Mesendoderm (in vitro differentiated cells): ENCODE results near the gene FGF22.

ENCODE experiments used
- DNase-seq: peaks from one replicate; pipeline ENCODE4 v3.0.0; 2013
- H2AK5ac ChIP-seq: 2 replicates; pipeline ENCODE4 v1.6.1; 2013; ENCODE audit warnings: low read length, inconsistent platforms
- H2BK120ac ChIP-seq: 2 replicates; pipeline ENCODE4 v1.6.1; 2013; ENCODE audit warnings: low read depth, mild to moderate bottlenecking, low read length, moderate library complexity, mixed read lengths
- H2BK15ac ChIP-seq: replicated peaks from 2 replicates; pipeline ENCODE4 v1.6.1; 2013; ENCODE audit warnings: low read depth, mild to moderate bottlenecking, moderate library complexity
- H2BK5ac ChIP-seq: 2 replicates; pipeline ENCODE4 v1.6.1; 2013; ENCODE audit warnings: low read length, inconsistent platforms
- H3K18ac ChIP-seq: 2 replicates; pipeline ENCODE4 v1.6.1; 2013; ENCODE audit warnings: mild to moderate bottlenecking, low read length, mixed read lengths
- H3K23ac ChIP-seq: one replicate; pipeline ENCODE4 v1.6.1; 2013; ENCODE audit warnings: low read length
- H3K27ac ChIP-seq: 2 replicates; pipeline ENCODE4 v1.5.1; 2013; ENCODE audit warnings: low read depth, mild to moderate bottlenecking, inconsistent platforms, low read length, moderate library complexity
- H3K27me3 ChIP-seq: 2 replicates; pipeline ENCODE4 v1.6.1; 2013; ENCODE audit warnings: low read length, control low read depth, mild to moderate bottlenecking, inconsistent platforms; ENCODE audit not compliant: insufficient read depth, poor library complexity
- H3K36me3 ChIP-seq: 2 replicates; pipeline ENCODE4 v1.6.1; 2013; ENCODE audit warnings: low read length, inconsistent platforms; ENCODE audit not compliant: control insufficient read depth, insufficient read depth
- H3K4ac ChIP-seq: one replicate; pipeline ENCODE4 v1.6.1; 2013; ENCODE audit warnings: low read depth, mild to moderate bottlenecking, low read length, moderate library complexity
- H3K4me1 ChIP-seq: 2 replicates; pipeline ENCODE4 v1.6.1; 2013; ENCODE audit warnings: low read depth, low read length, inconsistent platforms; ENCODE audit not compliant: control insufficient read depth
- H3K4me2 ChIP-seq: 2 replicates; pipeline ENCODE4 v1.6.1; 2013; ENCODE audit warnings: low read length
- H3K4me3 ChIP-seq: 2 replicates; pipeline ENCODE4 v1.5.1; 2013; ENCODE audit warnings: mild to moderate bottlenecking, low read length
- H3K56ac ChIP-seq: one replicate; pipeline ENCODE4 v1.6.1; 2013; ENCODE audit warnings: low read length
- H3K79me1 ChIP-seq: 2 replicates; pipeline ENCODE4 v1.6.1; 2013; ENCODE audit warnings: low read length, inconsistent platforms
- H3K79me2 ChIP-seq: 2 replicates; pipeline ENCODE4 v1.6.1; 2013; ENCODE audit warnings: mild to moderate bottlenecking, low read length; ENCODE audit not compliant: control insufficient read depth, insufficient read depth
- H3K9ac ChIP-seq: 2 replicates; pipeline ENCODE4 v1.6.1; 2013; ENCODE audit warnings: low read length, inconsistent platforms
- H4K5ac ChIP-seq: one replicate; pipeline ENCODE4 v1.6.1; 2013; ENCODE audit warnings: low read length
- H4K8ac ChIP-seq: one replicate; pipeline ENCODE4 v1.6.1; 2013; ENCODE audit warnings: low read depth, mild to moderate bottlenecking, control low read depth, low read length, moderate library complexity
- WGBS: extraction: QIAGEN DNeasy Blood & Tissue Kit; methylation state at CpG from one replicate; pipeline ENCODE4 v1.1.7; 2013; ENCODE audit warnings: low lambda C conversion rate, missing lambda C conversion rate; ENCODE audit not compliant: insufficient coverage; ENCODE audit errors: extremely low coverage; 5-methylcytosine and 5-hydroxymethylcytosine counted together

The FGF22 gene

DNA sequence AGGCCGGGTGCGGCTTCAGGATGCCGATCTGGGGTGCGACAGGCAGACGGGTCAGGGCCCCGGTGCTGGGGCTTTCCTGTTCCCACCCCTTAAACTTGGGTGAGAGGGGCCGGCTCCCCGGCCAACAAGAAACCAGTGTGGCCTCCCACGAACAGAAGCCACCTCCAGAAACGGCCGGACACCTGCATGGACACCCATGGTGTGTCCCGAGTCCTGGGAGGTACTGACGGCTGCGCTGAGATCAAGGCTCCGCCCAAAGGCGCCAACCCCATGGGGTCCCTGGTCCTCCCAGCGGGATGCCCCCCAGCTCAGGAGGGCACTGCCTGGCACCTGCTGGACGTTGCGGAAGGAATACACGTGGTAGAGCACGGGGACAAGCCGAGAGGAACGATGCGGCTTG, 17.9 kb upstream of the FGF22 start:
- H3K27me3 ChIP-seq = no peaks in the 10 kb centered on the region
- peaks cover 5% of the 10 kb centered on the region for H3K36me3 ChIP-seq

GRCh38 chr19:622666-623065, 17.0 kb upstream of the FGF22 start:
- Histone ChIP-seq H3K79me1 (no peaks in the 10 kb centered on the region), H4K5ac (no peak overlapping the region), H3K56ac (no peak overlapping the region), H3K18ac (no peak overlapping the region), H2BK15ac (no peak overlapping the region), H2BK120ac (no peak overlapping the region), H3K27ac (no peak overlapping the region), H4K8ac (no peak overlapping the region), H3K23ac (no peak overlapping the region), H3K79me2 (no peaks in the 10 kb centered on the region), H3K4me2 (no peak overlapping the region), H3K4ac (no peak overlapping the region), H3K27me3 (no peaks in the 10 kb centered on the region), H2BK5ac (no peak overlapping the region), H3K4me3 (no peak overlapping the region), H2AK5ac (no peak overlapping the region), H3K4me1 (no peaks in the 10 kb centered on the region), H3K36me3 (peaks cover 5% of the 10 kb centered on the region), H3K9ac (no peak overlapping the region)
- no peak for DNase-seq
- WGBS = no CpG with 5 or more reads among the region's 37 CpGs

More for the DNA sequence above, 17.9 kb upstream of the FGF22 start:
- Histone ChIP-seq H2BK5ac (no peak overlapping the region), H3K79me2 (no peaks in the 10 kb centered on the region), H2AK5ac (no peak overlapping the region), H4K8ac (no peak overlapping the region), H3K4me1 (no peaks in the 10 kb centered on the region), H3K4ac (no peak overlapping the region), H2BK120ac (no peak overlapping the region), H3K79me1 (no peaks in the 10 kb centered on the region), H4K5ac (no peak overlapping the region), H3K56ac (no peak overlapping the region), H3K4me3 (no peak overlapping the region), H3K4me2 (no peak overlapping the region), H2BK15ac (no peak overlapping the region), H3K9ac (no peak overlapping the region), H3K18ac (no peak overlapping the region), H3K23ac (no peak overlapping the region), H3K27ac (no peak overlapping the region)
- no peak for DNase-seq
- no CpG with 5 or more reads among the region's 24 CpGs for WGBS

- H2BK15ac ChIP-seq = no peak overlapping the region
- no peak overlapping the region for H4K5ac ChIP-seq
- H2AK5ac ChIP-seq = no peak overlapping the region
- no CpG with 5 or more reads among the region's 44 CpGs for WGBS
- H3K4me1 ChIP-seq = no peaks in the 10 kb centered on the region
- DNase-seq = no peak
- H2BK5ac ChIP-seq = no peak overlapping the region
- H3K79me1 ChIP-seq = no peaks in the 10 kb centered on the region
- no peak overlapping the region for H3K27ac ChIP-seq
- H3K9ac ChIP-seq = no peak overlapping the region
- H3K27me3 ChIP-seq = no peaks in the 10 kb centered on the region
- H3K23ac ChIP-seq = no peak overlapping the region
- no peak overlapping the region for H4K8ac ChIP-seq
- peaks cover 5% of the 10 kb centered on the region for H3K36me3 ChIP-seq
- no peak overlapping the region for H3K4me2 ChIP-seq
- no peak overlapping the region for H3K4ac ChIP-seq
- H3K56ac ChIP-seq = no peak overlapping the region
- no peaks in the 10 kb centered on the region for H3K79me2 ChIP-seq
- no peak overlapping the region for H2BK120ac ChIP-seq
- no peak overlapping the region for H3K18ac ChIP-seq
- no peak overlapping the region for H3K4me3 ChIP-seq
Measured at GRCh38 chr19:623175-623916, 16.3 kb upstream of the FGF22 start.

DNA sequence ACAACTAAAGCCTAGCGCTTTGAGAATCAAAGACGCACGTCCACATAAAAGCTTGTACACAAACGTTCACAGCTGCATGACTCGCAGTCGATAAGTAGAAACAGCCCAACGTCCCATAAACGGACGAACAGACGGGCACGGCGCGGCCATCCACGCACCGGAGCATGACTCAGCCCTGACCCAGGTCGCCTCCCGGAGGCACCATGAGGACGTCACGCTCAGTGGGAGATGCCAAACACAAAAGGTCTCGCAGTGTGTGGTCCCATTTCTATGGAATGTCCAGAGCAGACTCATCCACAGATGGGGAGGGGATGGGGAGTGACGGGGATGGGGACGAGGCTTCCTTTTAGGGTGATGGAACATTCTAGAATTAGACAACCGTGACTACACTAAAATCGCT, 15.7 kb upstream of the FGF22 start:
- H3K4ac ChIP-seq = no peak overlapping the region
- no peak overlapping the region for H3K56ac ChIP-seq
- H3K4me2 ChIP-seq = no peak overlapping the region
- no peak overlapping the region for H3K18ac ChIP-seq
- no peaks in the 10 kb centered on the region for H3K4me1 ChIP-seq
- no peak overlapping the region for H2BK120ac ChIP-seq
- no CpG with 5 or more reads among the region's 24 CpGs for WGBS
- no peaks in the 10 kb centered on the region for H3K27me3 ChIP-seq
- H4K5ac ChIP-seq = no peak overlapping the region
- no peak overlapping the region for H2BK15ac ChIP-seq
- H3K9ac ChIP-seq = no peak overlapping the region
- no peak overlapping the region for H3K27ac ChIP-seq
- no peak overlapping the region for H2BK5ac ChIP-seq
- no peak overlapping the region for H3K23ac ChIP-seq
- H3K4me3 ChIP-seq = no peak overlapping the region
- no peak overlapping the region for H2AK5ac ChIP-seq
- no peaks in the 10 kb centered on the region for H3K79me2 ChIP-seq
- no peak overlapping the region for H4K8ac ChIP-seq
- no peaks in the 10 kb centered on the region for H3K79me1 ChIP-seq
- DNase-seq = no peak
- H3K36me3 ChIP-seq = peaks cover 2% of the 10 kb centered on the region

GRCh38 chr19:624433-625109, 15.1 kb upstream of the FGF22 start:
- no peak overlapping the region for H2BK5ac ChIP-seq
- no peak overlapping the region for H2BK15ac ChIP-seq
- H4K5ac ChIP-seq = no peak overlapping the region
- no peaks in the 10 kb centered on the region for H3K79me2 ChIP-seq
- H3K9ac ChIP-seq = no peak overlapping the region
- no peak overlapping the region for H2AK5ac ChIP-seq
- no peak for DNase-seq
- no peaks in the 10 kb centered on the region for H3K79me1 ChIP-seq
- no peak overlapping the region for H2BK120ac ChIP-seq
- WGBS = no CpG with 5 or more reads among the region's 24 CpGs
- no peak overlapping the region for H3K27ac ChIP-seq
- H3K18ac ChIP-seq = no peak overlapping the region
- H3K27me3 ChIP-seq = no peaks in the 10 kb centered on the region
- no peak overlapping the region for H3K56ac ChIP-seq
- H3K4me2 ChIP-seq = no peak overlapping the region
- peaks cover 2% of the 10 kb centered on the region for H3K36me3 ChIP-seq
- H4K8ac ChIP-seq = no peak overlapping the region
- H3K4me1 ChIP-seq = no peaks in the 10 kb centered on the region
- H3K4ac ChIP-seq = no peak overlapping the region
- no peak overlapping the region for H3K23ac ChIP-seq
- H3K4me3 ChIP-seq = no peak overlapping the region
